Endothelial cell of umbilical vein (primary cell): ENCODE data around the gene TKTL1. TPM values are rescaled to one million over a fixed set of nuclear protein-coding genes. Genes with fewer than 3 reads are reported as not detected.
A peak's percentile ranks its signal among the peaks of the same experiment; 100 is the strongest.

Source experiments
- BruUV-seq: library from RNA; stranded (reverse); fragments of 400-500 nt; replicated peaks from 2 replicates; lab custom pipeline; 2021; lab: Mats Ljungman, UMichigan
- CTCF ChIA-PET: fragments of 300-600, 350-600 bp; sonication (Branson Sonifier 250); formaldehyde crosslinking; loops from one replicate; lab custom pipeline; 2021; ENCODE audit warnings: antibody characterized with exemption, inconsistent platforms; lab: Charles Lee
- POLR2A ChIA-PET: fragments of 300-600, 350-600 bp; sonication (Branson Sonifier 250); formaldehyde crosslinking; loops from one replicate; lab custom pipeline; 2021; ENCODE audit warnings: antibody characterized with exemption, inconsistent platforms; lab: Charles Lee
- DNase-seq: peaks from one replicate; pipeline ENCODE4 v3.0.0-alpha.2; 2011; ENCODE audit warnings: low read depth, low spot score
- FAIRE-seq: peaks from 2 replicates; lab custom pipeline; 2011; peaks lifted over from hg19 to GRCh38; lab: Jason Lieb, UNC
- H2AFZ ChIP-seq: 2 replicates; pipeline ENCODE4 v1.6.0; 2012; ENCODE audit warnings: low read depth, low read length, control low read depth, inconsistent platforms
- H3K27ac ChIP-seq: 2 replicates; pipeline ENCODE4 v1.5.1; 2011; ENCODE audit warnings: low read depth, mild to moderate bottlenecking, control low read depth, low read length, moderate library complexity; ENCODE audit not compliant: insufficient read depth
- H3K27me3 ChIP-seq, 2 experiments: 2 replicates each; pipeline versions ENCODE4 v1.6.0 to v1.6.1; 2011; ENCODE audit warnings: low read length in 2 of 2, mixed read lengths in 1 of 2; ENCODE audit not compliant: control insufficient read depth in 2 of 2, insufficient read depth in 2 of 2
- H3K36me3 ChIP-seq, 2 experiments: 2 replicates in 1 of 2; 3 replicates in 1 of 2; pipeline ENCODE4 v1.5.1; 2011; ENCODE audit warnings: low read length in 2 of 2, mild to moderate bottlenecking in 1 of 2, moderate library complexity in 1 of 2; ENCODE audit not compliant: control insufficient read depth in 2 of 2, insufficient read depth in 2 of 2; ENCODE audit errors: extremely low read depth in 1 of 2
- H3K4me1 ChIP-seq: 3 replicates; pipeline ENCODE4 v1.5.1; 2011; ENCODE audit warnings: mild to moderate bottlenecking, low read length; ENCODE audit not compliant: control insufficient read depth, insufficient read depth; ENCODE audit errors: extremely low read depth
- H3K4me2 ChIP-seq: 2 replicates; pipeline ENCODE4 v1.6.1; 2011; ENCODE audit warnings: low read length, control low read depth, mixed read lengths; ENCODE audit not compliant: insufficient read depth
- H3K4me3 ChIP-seq, 3 experiments: fragments of 200-600 bp in 1 of 3; sonication (generic), shearing (Covaris generic) in 1 of 3; replicated peaks in 1 of 3; 2 replicates each; pipeline ENCODE4 v1.5.1; 2011 to 2016; ENCODE audit warnings: control low read depth in 3 of 3, low read length in 3 of 3, mild to moderate bottlenecking in 2 of 3, inconsistent platforms in 1 of 3, low read depth in 1 of 3, moderate library complexity in 1 of 3; ENCODE audit not compliant: insufficient read depth in 1 of 3
- H3K79me2 ChIP-seq: 2 replicates; pipeline ENCODE4 v1.6.0; 2012; ENCODE audit warnings: low read length, inconsistent platforms; ENCODE audit not compliant: control insufficient read depth, insufficient read depth
- H3K9ac ChIP-seq: replicated peaks from 2 replicates; pipeline ENCODE3; 2011; ENCODE audit warnings: low read length, control low read depth; ENCODE audit not compliant: insufficient read depth; ENCODE audit errors: extremely low read depth
- H3K9me1 ChIP-seq: replicated peaks from 3 replicates; pipeline ENCODE4 v1.6.0; 2011; ENCODE audit warnings: mild to moderate bottlenecking, low read length; ENCODE audit not compliant: control insufficient read depth, insufficient read depth; ENCODE audit errors: extremely low read depth
- H3K9me3 ChIP-seq: replicated peaks from 2 replicates; pipeline ENCODE4 v1.5.1; 2012; ENCODE audit warnings: low read length, inconsistent platforms; ENCODE audit not compliant: control insufficient read depth, insufficient read depth
- H4K20me1 ChIP-seq: replicated peaks from 2 replicates; pipeline ENCODE3; 2011; ENCODE audit warnings: mild to moderate bottlenecking, low read length; ENCODE audit not compliant: control insufficient read depth, insufficient read depth; ENCODE audit errors: extremely low read depth
- CTCF ChIP-seq, 2 donors: IDR thresholded peaks; 1 replicate in 1 of 2; 2 replicates in 1 of 2; pipeline ENCODE4 v1.5.1; 2011; ENCODE audit warnings: low read length in 2 of 2, mild to moderate bottlenecking in 2 of 2, moderate library complexity in 2 of 2, control low read depth in 1 of 2, inconsistent platforms in 1 of 2, low read depth in 1 of 2; ENCODE audit not compliant: insufficient read depth in 1 of 2; ENCODE audit errors: extremely low read depth in 1 of 2
- EZH2 ChIP-seq: IDR thresholded peaks from 2 replicates; pipeline ENCODE4 v1.6.1; 2012; ENCODE audit warnings: borderline replicate concordance, low read depth, mild to moderate bottlenecking, moderate library complexity, low read length, inconsistent platforms; ENCODE audit not compliant: severe bottlenecking
- FOS ChIP-seq: IDR thresholded peaks from 2 replicates; pipeline ENCODE4 v1.6.1; 2011; ENCODE audit warnings: mild to moderate bottlenecking, low read length, moderate library complexity, borderline replicate concordance; ENCODE audit not compliant: insufficient read depth
- GATA2 ChIP-seq: IDR thresholded peaks from 2 replicates; pipeline ENCODE4 v1.7.0; 2011; ENCODE audit warnings: low read depth, mild to moderate bottlenecking, moderate library complexity, mixed read lengths, low read length; ENCODE audit not compliant: insufficient read length, insufficient read depth
- JUN ChIP-seq: IDR thresholded peaks from 2 replicates; pipeline ENCODE4 v1.6.1; 2011; ENCODE audit warnings: borderline replicate concordance, low read depth; ENCODE audit not compliant: insufficient read length, insufficient read depth
- MYC ChIP-seq: IDR thresholded peaks from one replicate; pipeline ENCODE4 v1.6.1; 2011; ENCODE audit warnings: mild to moderate bottlenecking, low read depth, low read length
- POLR2A ChIP-seq: IDR thresholded peaks from 2 replicates; pipeline ENCODE4 v1.6.1; 2012; ENCODE audit warnings: low read depth, mild to moderate bottlenecking, control low read depth, low read length
- POLR2AphosphoS5 ChIP-seq: IDR thresholded peaks from 2 replicates; pipeline ENCODE4 v1.6.1; 2012; ENCODE audit warnings: low read depth, mild to moderate bottlenecking, control low read depth, low read length, moderate library complexity; ENCODE audit not compliant: insufficient read depth
- dilution Hi-C: fragments of 300-500 bp; cut with MboI; formaldehyde crosslinking; loops from one replicate; pipeline ENCODE4 v1.15.0; 2019; ENCODE audit warnings: low sequenced_read_pairs; ENCODE audit not compliant: extremely low pct_ligation_motif_present
- intact Hi-C: fragments of 100-400 bp; cut with micrococcal nuclease; formaldehyde crosslinking; loops from one replicate; pipeline ENCODE4 v1.10.0; 2022
- polyA plus RNA-seq, 4 experiments: library from polyadenylated mRNA; depleted of rRNA in 3 of 4; stranded (reverse) in 3 of 4; unstranded in 1 of 4; fragments of >200 nt; gene quantifications; 2 replicates each; pipeline versions ENCODE4 v1.2.1 to v1.2.3, GENCODE V29; 2011 to 2012; ENCODE audit warnings: missing spikeins in 1 of 4
- total RNA-seq: library from RNA; stranded (reverse); gene quantifications from 2 replicates; pipeline ENCODE4 v1.2.3, GENCODE V29; 2021
- TF ChIP-seq, protein P1 (sequence below): IDR thresholded peaks from 2 replicates; pipeline ENCODE4 v1.6.1; 2011; ENCODE audit not compliant: insufficient read depth, insufficient read length

TKTL1 gene
- total and polyA plus RNA-seq, 2 donors (not counting 3 experiments of a cell fraction or from before 2014, with no cell fraction given): 0.03 TPM; not detected in 1

- H3K9me3 ChIP-seq: no peaks in the 10 kb centered on the region
- ChIA-PET POLR2A (interaction anchor here (0.7 to 1.2 kb wide), 4 partner anchors 8 to 162 kb away, joined by 3 to 4 read pairs (median 4); no protein-coding TSS in a partner anchor), CTCF (interaction anchor here (0.6 kb wide), 1 partner anchor 20 kb away, joined by 3 read pairs; no protein-coding TSS in a partner anchor)
- DNase-seq (peak; percentile 98), FAIRE-seq (peak; percentile 100)
- dilution Hi-C loops (no loop called here), intact Hi-C loops (loop anchor here (1.0 kb wide), 2 partner anchors 10 to 408 kb away; partner anchors contain the start of gene HCFC1)
- no peaks in the 10 kb centered on the region for H3K27me3 ChIP-seq
- no TSS peak for BruUV-seq
- H3K4me1 ChIP-seq: peaks cover 9% of the 10 kb centered on the region
- no peaks in the 10 kb centered on the region for H4K20me1 ChIP-seq
- H3K27ac ChIP-seq: peak within 1 kb of the TSS; percentile 87
- peak within 1 kb of the TSS; percentile 94 for H3K9ac ChIP-seq
- H3K9me1 ChIP-seq: no peaks in the 10 kb centered on the region
- H2AFZ ChIP-seq: peak within 1 kb of the TSS; percentile 38
- peak within 1 kb of the TSS; percentile 51 for H3K4me2 ChIP-seq
- H3K79me2 ChIP-seq: peaks cover 17% of the 10 kb centered on the region
- no peak for TF ChIP-seq CTCF (IDR thresholded peaks at IDR 0.05; ENCODE audit: extremely low read depth in 1 of 2, insufficient read depth in 1 of 2, low read depth in 1 of 2, low read length in 2 of 2)
- no peak for TF ChIP-seq POLR2AphosphoS5
- no peak for TF ChIP-seq JUN
- no peak for TF ChIP-seq POLR2A
- TF ChIP-seq, protein P1, sequence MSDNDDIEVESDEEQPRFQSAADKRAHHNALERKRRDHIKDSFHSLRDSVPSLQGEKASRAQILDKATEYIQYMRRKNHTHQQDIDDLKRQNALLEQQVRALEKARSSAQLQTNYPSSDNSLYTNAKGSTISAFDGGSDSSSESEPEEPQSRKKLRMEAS: no peak
- no peak for TF ChIP-seq EZH2
- TF ChIP-seq MYC: no peak
- no peak for TF ChIP-seq GATA2
- TF ChIP-seq FOS: no peak
- H3K36me3 ChIP-seq: no peaks in the 10 kb centered on the region
- H3K4me3 ChIP-seq: peak within 1 kb of the TSS; percentile 70 to 95 (median 78)
Observed at GRCh38 chrX:154378799-154379568, 83.4 kb downstream of the TKTL1 start, which contains the start of gene EMD. Gene EMD, plus strand, starts transcription at chrX:154379295. Its CDS starts 190 bp downstream, at chrX:154379485.
